Mesodermal cell (in vitro differentiated cells): ENCODE measurements around the gene SH3GLB1.
A peak's percentile ranks its signal among the peaks of the same experiment; 100 is the strongest.

Experiments
- H3K27ac ChIP-seq: 2 replicates; pipeline ENCODE4 v1.7.0; 2013; ENCODE audit warnings: mild to moderate bottlenecking, low read depth, low read length, moderate library complexity; ENCODE audit not compliant: severe bottlenecking
- H3K36me3 ChIP-seq: 2 replicates; pipeline ENCODE4 v1.7.1; 2013; ENCODE audit warnings: mild to moderate bottlenecking, low read length, moderate library complexity; ENCODE audit not compliant: control insufficient read depth, insufficient read depth
- H3K4me1 ChIP-seq: one replicate; pipeline ENCODE4 v1.7.1; 2013; ENCODE audit warnings: mild to moderate bottlenecking, low read length; ENCODE audit not compliant: insufficient read depth, control insufficient read depth, poor library complexity, severe bottlenecking
- H3K4me3 ChIP-seq: 2 replicates; pipeline ENCODE4 v1.7.0; 2013; ENCODE audit warnings: low read length, control low read depth, mild to moderate bottlenecking; ENCODE audit not compliant: insufficient read depth, poor library complexity, severe bottlenecking; ENCODE audit errors: extremely low read depth
- H3K9me3 ChIP-seq: 2 replicates; pipeline ENCODE4 v1.7.1; 2013; ENCODE audit warnings: mild to moderate bottlenecking, low read length, moderate library complexity; ENCODE audit not compliant: control insufficient read depth
- WGBS, 2 experiments: methylation state at CpG; one replicate each; pipeline ENCODE4 v1.1.5; 2013; ENCODE audit warnings: missing lambda C conversion rate in 2 of 2; ENCODE audit not compliant: insufficient coverage in 2 of 2; 5-methylcytosine and 5-hydroxymethylcytosine counted together

Gene SH3GLB1

GRCh38 chr1:86756062-86756406, 51.7 kb downstream of the SH3GLB1 start:
- no peak overlapping the region for H3K27ac ChIP-seq
- H3K9me3 ChIP-seq, result no peaks in the 10 kb centered on the region
- no peak overlapping the region for H3K4me3 ChIP-seq
- H3K36me3 ChIP-seq, result no peaks in the 10 kb centered on the region
- H3K4me1 ChIP-seq, result no peaks in the 10 kb centered on the region

GRCh38 chr1:86757272-86757984, 53.1 kb downstream of the SH3GLB1 start:
- no peak overlapping the region for H3K4me3 ChIP-seq
- H3K4me1 ChIP-seq, result no peaks in the 10 kb centered on the region
- no peaks in the 10 kb centered on the region for H3K9me3 ChIP-seq
- no peak overlapping the region for H3K27ac ChIP-seq
- no peaks in the 10 kb centered on the region for H3K36me3 ChIP-seq
- 96 to 97% methylated on average over 7 to 8 of the region's 14 CpGs for WGBS, 2 experiments

GRCh38 chr1:86758570-86758969, 54.2 kb downstream of the SH3GLB1 start:
- H3K9me3 ChIP-seq, result no peaks in the 10 kb centered on the region
- 80 to 97% methylated on average over 1 to 2 of the region's 3 CpGs for WGBS, 2 experiments
- no peaks in the 10 kb centered on the region for H3K36me3 ChIP-seq
- no peaks in the 10 kb centered on the region for H3K4me1 ChIP-seq
- H3K27ac ChIP-seq, result no peak overlapping the region
- no peak overlapping the region for H3K4me3 ChIP-seq

- Histone ChIP-seq H3K27ac (no peak overlapping the region), H3K4me1 (no peaks in the 10 kb centered on the region), H3K4me3 (no peak overlapping the region), H3K9me3 (no peaks in the 10 kb centered on the region), H3K36me3 (no peaks in the 10 kb centered on the region)
- 100% methylated on average over 1 of the region's 1 CpG; no CpG with 5 or more reads in 1 of the 2 experiments for WGBS, 2 experiments
Measured at GRCh38 chr1:86760199-86760598, 55.8 kb downstream of the SH3GLB1 start.

GRCh38 chr1:86762336-86762735, 58.0 kb downstream of the SH3GLB1 start:
- Histone ChIP-seq H3K4me3 (no peak overlapping the region), H3K4me1 (no peaks in the 10 kb centered on the region), H3K27ac (no peak overlapping the region), H3K9me3 (peaks cover 6% of the 10 kb centered on the region), H3K36me3 (no peaks in the 10 kb centered on the region)
- 98% methylated on average over 4 to 6 of the region's 7 CpGs for WGBS, 2 experiments

- Histone ChIP-seq H3K4me1 (no peaks in the 10 kb centered on the region), H3K27ac (no peak overlapping the region), H3K36me3 (no peaks in the 10 kb centered on the region), H3K4me3 (no peak overlapping the region), H3K9me3 (peaks cover 13% of the 10 kb centered on the region)
- WGBS, 2 experiments, result 88% methylated on average over 1 of the region's 1 CpG; no CpG with 5 or more reads in 1 of the 2 experiments
Measured at GRCh38 chr1:86764523-86764922, 60.1 kb downstream of the SH3GLB1 start.

GRCh38 chr1:86765073-86765472, 60.7 kb downstream of the SH3GLB1 start:
- 62 to 67% methylated on average over 2 of the region's 2 CpGs for WGBS, 2 experiments
- no peak overlapping the region for H3K4me3 ChIP-seq
- H3K27ac ChIP-seq, result no peak overlapping the region
- H3K9me3 ChIP-seq, result peaks cover 13% of the 10 kb centered on the region
- H3K36me3 ChIP-seq, result no peaks in the 10 kb centered on the region
- H3K4me1 ChIP-seq, result no peaks in the 10 kb centered on the region

GRCh38 chr1:86765674-86766073, 61.3 kb downstream of the SH3GLB1 start:
- 100% methylated on average over 1 of the region's 2 CpGs; no CpG with 5 or more reads in 1 of the 2 experiments for WGBS, 2 experiments
- Histone ChIP-seq H3K9me3 (peaks cover 13% of the 10 kb centered on the region), H3K4me3 (no peak overlapping the region), H3K4me1 (no peaks in the 10 kb centered on the region), H3K27ac (no peak overlapping the region), H3K36me3 (no peaks in the 10 kb centered on the region)

- Histone ChIP-seq H3K27ac (no peak overlapping the region), H3K4me1 (peaks cover 12% of the 10 kb centered on the region)
Measured at GRCh38 chr1:86768554-86768953, 64.2 kb downstream of the SH3GLB1 start.

GRCh38 chr1:86769065-86769464, 64.7 kb downstream of the SH3GLB1 start:
- WGBS, 2 experiments, result 96 to 100% methylated on average over 3 of the region's 4 CpGs
- Histone ChIP-seq H3K36me3 (no peaks in the 10 kb centered on the region), H3K9me3 (peaks cover 13% of the 10 kb centered on the region), H3K4me1 (peaks cover 17% of the 10 kb centered on the region), H3K4me3 (no peak overlapping the region), H3K27ac (no peak overlapping the region)

More at GRCh38 chr1:86768554-86768953, 64.2 kb downstream of the SH3GLB1 start:
- Histone ChIP-seq H3K9me3 (peaks cover 13% of the 10 kb centered on the region), H3K36me3 (no peaks in the 10 kb centered on the region), H3K4me3 (no peak overlapping the region)

GRCh38 chr1:86773341-86774288, 69.2 kb downstream of the SH3GLB1 start:
- Histone ChIP-seq H3K4me1 (peaks cover 41% of the 10 kb centered on the region), H3K9me3 (no peaks in the 10 kb centered on the region), H3K4me3 (no peak overlapping the region), H3K27ac (peak overlapping the region; percentile 94), H3K36me3 (no peaks in the 10 kb centered on the region)
- 53 to 60% methylated on average over 2 to 3 of the region's 5 CpGs for WGBS, 2 experiments
